B cell (primary cell): ENCODE results near the gene CCDC134. TPM values are rescaled to one million over a fixed set of nuclear protein-coding genes. Genes with fewer than 3 reads are reported as not detected.

ENCODE experiments used
- ATAC-seq: fragments of 200-7000 bp; cut with Tn5 transposase; one replicate; pipeline ENCODE4 v1.10.0; 2021; ENCODE audit warnings: low read depth, mild to moderate bottlenecking, moderate number of reproducible peaks, moderate library complexity
- CTCF ChIA-PET: fragments of 350-600 bp; sonication (Branson Sonifier 250); formaldehyde crosslinking; loops from one replicate; lab custom pipeline; 2021; ENCODE audit warnings: antibody characterized with exemption, inconsistent platforms; lab: Charles Lee
- POLR2A ChIA-PET: fragments of 350-600 bp; sonication (Branson Sonifier 250); formaldehyde crosslinking; loops from one replicate; lab custom pipeline; 2021; ENCODE audit warnings: antibody characterized with exemption; lab: Charles Lee
- DNase-seq: peaks from one replicate; pipeline ENCODE4 v3.0.0; 2013
- H2AFZ ChIP-seq: 2 replicates; pipeline ENCODE4 v1.6.1; 2012; ENCODE audit warnings: mild to moderate bottlenecking, low read depth, low read length; ENCODE audit not compliant: insufficient read depth, poor library complexity, severe bottlenecking
- H3K27ac ChIP-seq, 2 donors: 1 replicate in 1 of 2; 2 replicates in 1 of 2; pipeline ENCODE4 v1.5.1; 2012 to 2013; ENCODE audit warnings: low read length in 2 of 2, mild to moderate bottlenecking in 2 of 2, moderate library complexity in 1 of 2
- H3K27me3 ChIP-seq, 4 experiments: fragments of 200-600 bp in 1 of 4; sonication (generic) in 1 of 4; replicated peaks in 1 of 4; 1 replicate in 2 of 4; 2 replicates in 2 of 4; pipeline versions ENCODE4 v1.6.1 to v1.7.0; 2013 to 2016; ENCODE audit warnings: low read length in 3 of 4, mild to moderate bottlenecking in 2 of 4, mixed read lengths in 1 of 4, moderate library complexity in 1 of 4; ENCODE audit not compliant: insufficient read depth in 4 of 4, control insufficient read depth in 3 of 4; ENCODE audit errors: control extremely low read depth in 1 of 4
- H3K36me3 ChIP-seq, 2 experiments: replicated peaks in 1 of 2; 1 replicate in 1 of 2; 2 replicates in 1 of 2; pipeline versions ENCODE4 v1.6.1 to v1.7.1; 2013; ENCODE audit warnings: low read length in 1 of 2; ENCODE audit not compliant: insufficient read depth in 2 of 2, control insufficient read depth in 1 of 2; ENCODE audit errors: control extremely low read depth in 1 of 2, extremely low read depth in 1 of 2
- H3K4me1 ChIP-seq, 2 donors: fragments of 200-600 bp in 1 of 2; sonication (generic) in 1 of 2; 1 replicate in 1 of 2; 2 replicates in 1 of 2; pipeline versions ENCODE4 v1.5.1 to v1.6.1; 2013 to 2017; ENCODE audit warnings: low read length in 2 of 2; ENCODE audit not compliant: control insufficient read depth in 2 of 2, insufficient read depth in 2 of 2
- H3K4me2 ChIP-seq: replicated peaks from 2 replicates; pipeline ENCODE3; 2012; ENCODE audit warnings: mild to moderate bottlenecking, low read depth, low read length; ENCODE audit not compliant: poor library complexity, severe bottlenecking
- H3K4me3 ChIP-seq, 5 experiments: fragments of 200-600 bp in 1 of 5; sonication (generic) in 1 of 5; 1 replicate in 3 of 5; 2 replicates in 2 of 5; pipeline versions ENCODE4 v1.5.1 to v1.7.0; 2011 to 2016; ENCODE audit warnings: low read length in 4 of 5, mild to moderate bottlenecking in 4 of 5, low read depth in 2 of 5, control low read depth in 1 of 5, moderate library complexity in 1 of 5; ENCODE audit not compliant: insufficient read depth in 1 of 5; ENCODE audit errors: control extremely low read depth in 1 of 5, extremely low read depth in 1 of 5
- H3K79me2 ChIP-seq: fragments of 200-600 bp; sonication (generic); one replicate; pipeline ENCODE4 v1.6.0; 2016; ENCODE audit warnings: low read length; ENCODE audit not compliant: control insufficient read depth, insufficient read depth
- H3K9ac ChIP-seq: fragments of 200-600 bp; sonication (generic); 2 replicates; pipeline ENCODE4 v1.6.1; 2017; ENCODE audit warnings: mild to moderate bottlenecking, low read length, moderate library complexity
- H3K9me3 ChIP-seq, 3 donors: one replicate each; pipeline versions ENCODE4 v1.6.1 to v1.7.1; 2013; ENCODE audit warnings: low read length in 2 of 3; ENCODE audit not compliant: control insufficient read depth in 2 of 3, insufficient read depth in 1 of 3; ENCODE audit errors: control extremely low read depth in 1 of 3
- H4K20me1 ChIP-seq: 2 replicates; pipeline ENCODE4 v1.6.0; 2012; ENCODE audit warnings: mild to moderate bottlenecking, low read length; ENCODE audit not compliant: insufficient read depth, control insufficient read depth, poor library complexity, severe bottlenecking
- H3K27ac Mint-ChIP-seq: one replicate; pipeline ENCODE4 v1.8.0; 2021; ENCODE audit warnings: mixed read lengths
- H3K27me3 Mint-ChIP-seq: one replicate; pipeline ENCODE4 v1.8.0; 2021; ENCODE audit warnings: mixed read lengths
- H3K4me1 Mint-ChIP-seq: one replicate; pipeline ENCODE4 v1.8.0; 2021; ENCODE audit warnings: mixed read lengths
- H3K4me3 Mint-ChIP-seq: one replicate; pipeline ENCODE4 v1.8.0; 2021; ENCODE audit warnings: mixed read lengths
- H3K9me3 Mint-ChIP-seq: one replicate; pipeline ENCODE4 v1.8.0; 2022; ENCODE audit warnings: mixed read lengths; ENCODE audit not compliant: insufficient read depth
- CTCF ChIP-seq: fragments of 200-600 bp; IDR thresholded peaks from one replicate; pipeline ENCODE4 v1.8.0; 2022; ENCODE audit warnings: antibody characterized with exemption, mild to moderate bottlenecking
- EZH2 ChIP-seq: IDR thresholded peaks from 2 replicates; pipeline ENCODE4 v1.6.1; 2012; ENCODE audit warnings: borderline replicate concordance, low read depth, mild to moderate bottlenecking, moderate library complexity, low read length; ENCODE audit not compliant: insufficient read depth, poor library complexity, severe bottlenecking
- WGBS: methylation state at CpG from one replicate; pipeline ENCODE4 v1.1.5; 2013; ENCODE audit warnings: missing lambda C conversion rate; ENCODE audit not compliant: insufficient coverage; 5-methylcytosine and 5-hydroxymethylcytosine counted together
- intact Hi-C: fragments of 100-400 bp; cut with micrococcal nuclease; formaldehyde crosslinking; loops from one replicate; pipeline ENCODE4 v1.10.0; 2022
- polyA plus RNA-seq: library from polyadenylated mRNA; depleted of rRNA; stranded (reverse); fragments of >200 nt; gene quantifications from 2 replicates; pipeline ENCODE4 v1.2.3, GENCODE V29; 2012
- total RNA-seq, 2 donors: library from RNA; stranded (reverse); fragments of 120-200 nt in 1 of 2; gene quantifications; 1 replicate in 1 of 2; 2 replicates in 1 of 2; pipeline versions ENCODE4 v1.2.3 to v1.2.4, GENCODE V29; 2013 to 2022

The CCDC134 gene
- total and polyA plus RNA-seq, 2 donors (not counting 1 experiment from before 2014, with no cell fraction given): 4.4 to 18.1 TPM

GRCh38 chr22:41842996-41843970 lies 42.8 kb downstream of the CCDC134 start:
- H3K4me1 Mint-ChIP-seq: peaks cover 83% of the 10 kb centered on the region
- peak overlapping the region; percentile 34 for H3K27ac Mint-ChIP-seq
- intact Hi-C loops: loop anchor here (2.0 kb wide), 1 partner anchor 14 kb away; no protein-coding TSS in a partner anchor
- H4K20me1 ChIP-seq: peaks cover 57% of the 10 kb centered on the region
- ATAC-seq (no peak), DNase-seq (no peak)
- H3K9me3 ChIP-seq: no peaks in the 10 kb centered on the region
- H2AFZ ChIP-seq: no peak overlapping the region
- H3K36me3 ChIP-seq: peaks cover 0 to 44% of the 10 kb centered on the region in 2 experiments
- POLR2A ChIA-PET: interaction anchor here (0.5 to 1.6 kb wide), 4 partner anchors 12 to 62 kb away, joined by 4 to 6 read pairs (median 5); no protein-coding TSS in a partner anchor
- no peaks in the 10 kb centered on the region for H3K9me3 Mint-ChIP-seq
- H3K27me3 Mint-ChIP-seq: no peaks in the 10 kb centered on the region
- CTCF ChIA-PET: interaction anchor here (1.0 to 2.8 kb wide), 5 partner anchors 11 to 123 kb away, joined by 3 to 10 read pairs (median 3); partner anchors contain the start of genes SREBF2 and TNFRSF13C
- H3K4me3 ChIP-seq: no peak overlapping the region
- WGBS: 73% methylated on average over 5 of the region's 8 CpGs
- H3K4me1 ChIP-seq: peaks cover 51 to 65% of the 10 kb centered on the region in 2 donors
- no peaks in the 10 kb centered on the region for H3K27me3 ChIP-seq
- peak overlapping the region; percentile 13 for H3K4me2 ChIP-seq
- peaks cover 98% of the 10 kb centered on the region for H3K79me2 ChIP-seq
- H3K4me3 Mint-ChIP-seq: peak overlapping the region; percentile 21
- H3K9ac ChIP-seq: no peak overlapping the region
- TF ChIP-seq EZH2: no peak
- no peak for TF ChIP-seq CTCF
- peak overlapping the region; percentile 30 to 39 for H3K27ac ChIP-seq
